ENCODE data around the gene LSM6.

LSM6 gene

DNA sequence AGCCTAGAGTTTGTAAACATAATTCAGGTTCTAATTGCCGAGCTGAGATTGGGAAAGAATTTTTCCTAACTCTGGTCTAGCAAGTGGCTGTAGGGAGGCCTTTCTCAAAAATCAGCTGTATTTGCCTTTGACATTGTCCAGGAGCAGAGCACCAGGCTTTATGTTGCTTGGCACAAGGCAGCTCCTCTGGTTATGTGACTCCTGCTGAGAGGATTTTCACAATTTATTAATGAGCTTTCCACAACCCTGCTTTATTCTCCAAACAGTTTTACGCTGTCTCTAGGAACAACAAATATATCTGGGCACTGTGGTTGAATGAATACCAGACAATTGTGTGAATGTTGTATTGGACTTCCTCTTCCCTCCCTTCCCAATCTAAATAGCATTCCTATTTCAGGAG lies 14.9 kb downstream of the LSM6 start:
- Mint-ChIP-seq H3K36me3 (ENCODE audit: low read depth) (peaks cover 57% of the 10 kb centered on the region), H3K27ac (peak overlapping the region; percentile 4 to 76 (median 35)), H3K4me3 (no peak overlapping the region), H3K9me3 (no peaks in the 10 kb centered on the region), H3K27me3 (ENCODE audit: low read depth) (no peaks in the 10 kb centered on the region), H3K4me1 (no peaks in the 10 kb centered on the region)
- TF ChIP-seq, protein P1, sequence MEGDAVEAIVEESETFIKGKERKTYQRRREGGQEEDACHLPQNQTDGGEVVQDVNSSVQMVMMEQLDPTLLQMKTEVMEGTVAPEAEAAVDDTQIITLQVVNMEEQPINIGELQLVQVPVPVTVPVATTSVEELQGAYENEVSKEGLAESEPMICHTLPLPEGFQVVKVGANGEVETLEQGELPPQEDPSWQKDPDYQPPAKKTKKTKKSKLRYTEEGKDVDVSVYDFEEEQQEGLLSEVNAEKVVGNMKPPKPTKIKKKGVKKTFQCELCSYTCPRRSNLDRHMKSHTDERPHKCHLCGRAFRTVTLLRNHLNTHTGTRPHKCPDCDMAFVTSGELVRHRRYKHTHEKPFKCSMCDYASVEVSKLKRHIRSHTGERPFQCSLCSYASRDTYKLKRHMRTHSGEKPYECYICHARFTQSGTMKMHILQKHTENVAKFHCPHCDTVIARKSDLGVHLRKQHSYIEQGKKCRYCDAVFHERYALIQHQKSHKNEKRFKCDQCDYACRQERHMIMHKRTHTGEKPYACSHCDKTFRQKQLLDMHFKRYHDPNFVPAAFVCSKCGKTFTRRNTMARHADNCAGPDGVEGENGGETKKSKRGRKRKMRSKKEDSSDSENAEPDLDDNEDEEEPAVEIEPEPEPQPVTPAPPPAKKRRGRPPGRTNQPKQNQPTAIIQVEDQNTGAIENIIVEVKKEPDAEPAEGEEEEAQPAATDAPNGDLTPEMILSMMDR (IDR thresholded peaks at IDR 0.05; ENCODE audit: unreplicated experiment in 3 of 3) = no peak

DNA sequence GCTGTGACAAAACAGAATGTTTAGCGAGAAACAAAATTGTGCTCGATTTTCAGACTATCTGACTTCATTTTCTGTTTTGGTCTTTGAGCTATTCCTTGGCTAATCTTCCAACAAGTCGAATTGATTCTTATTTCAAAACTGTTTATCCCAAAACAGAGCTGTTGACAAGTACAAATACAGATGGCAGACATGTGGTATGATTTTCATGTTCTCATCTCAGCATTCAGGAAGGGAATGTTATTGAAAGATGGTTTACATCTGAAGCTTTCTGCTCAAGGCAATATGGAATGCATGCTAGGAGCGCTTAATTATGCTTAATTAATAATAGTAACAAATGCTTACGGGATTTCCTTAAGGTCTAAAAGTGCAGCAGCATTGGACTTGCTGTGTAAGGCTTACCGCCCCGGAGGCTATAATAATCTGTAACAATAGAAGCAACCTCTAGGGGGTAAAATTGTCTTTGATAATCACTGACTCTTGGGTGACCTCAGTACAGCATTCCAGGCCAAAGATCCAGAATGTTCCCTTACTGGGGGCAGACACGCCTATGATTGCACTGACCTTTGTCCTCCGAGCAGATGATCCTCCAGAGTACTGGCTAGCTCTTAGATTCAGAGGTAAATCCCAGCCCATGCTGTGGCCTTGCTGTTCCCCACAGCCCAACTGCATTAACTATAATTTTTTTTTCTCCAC lies 16.4 kb downstream of the LSM6 start:
- Mint-ChIP-seq H3K4me3 (no peak overlapping the region), H3K4me1 (no peaks in the 10 kb centered on the region), H3K36me3 (ENCODE audit: low read depth) (peaks cover 51% of the 10 kb centered on the region), H3K9me3 (no peaks in the 10 kb centered on the region), H3K27me3 (ENCODE audit: low read depth) (no peaks in the 10 kb centered on the region), H3K27ac (no peak overlapping the region)
- TF ChIP-seq, protein P1 (IDR thresholded peaks at IDR 0.05; ENCODE audit: unreplicated experiment in 3 of 3) = no peak

DNA sequence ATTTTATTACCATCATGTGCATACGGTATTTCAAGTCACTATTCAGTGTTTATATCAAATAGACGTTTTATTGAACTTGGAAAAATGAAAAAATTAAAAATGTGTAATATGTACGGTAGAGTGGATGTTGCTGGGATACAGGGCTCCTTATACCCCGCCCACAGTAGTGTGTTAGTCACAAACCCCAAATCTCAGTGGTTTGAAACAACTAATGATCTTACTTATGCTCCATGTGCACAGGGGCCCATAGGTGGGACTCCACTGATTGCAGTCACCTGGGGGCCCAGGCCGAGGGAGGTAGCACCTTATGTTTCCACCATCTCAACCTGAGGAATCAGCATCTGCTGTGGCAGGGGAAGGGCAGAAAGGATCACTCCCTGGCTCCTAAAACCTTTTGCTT lies 18.1 kb downstream of the LSM6 start:
- Mint-ChIP-seq H3K36me3 (ENCODE audit: low read depth) (peaks cover 40% of the 10 kb centered on the region), H3K27ac (no peak overlapping the region), H3K4me1 (no peaks in the 10 kb centered on the region), H3K9me3 (peaks cover under 1% of the 10 kb centered on the region), H3K27me3 (ENCODE audit: low read depth) (no peaks in the 10 kb centered on the region), H3K4me3 (no peak overlapping the region)
- TF ChIP-seq, protein P1 (IDR thresholded peaks at IDR 0.05; ENCODE audit: unreplicated experiment in 3 of 3) = no peak

DNA sequence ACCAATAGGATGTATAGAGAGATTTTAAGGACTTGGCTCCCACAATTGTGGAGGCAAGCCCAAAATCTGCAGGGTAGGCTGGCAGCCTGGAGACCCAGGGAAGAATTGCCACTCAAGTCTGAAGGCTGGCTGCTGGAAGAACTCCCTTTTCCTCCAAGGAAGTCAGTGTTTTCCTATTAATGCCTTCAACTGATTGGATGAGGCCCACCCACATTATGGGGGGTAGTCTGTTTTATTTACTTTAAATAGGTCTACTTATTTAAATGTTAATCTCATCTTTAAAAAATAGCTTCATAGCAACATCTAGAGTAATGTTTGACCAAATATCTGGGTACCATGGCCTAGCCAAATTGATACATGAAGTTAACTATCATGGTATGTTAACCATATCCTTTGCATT lies 18.7 kb downstream of the LSM6 start:
- Mint-ChIP-seq H3K4me1 (no peaks in the 10 kb centered on the region), H3K27ac (no peak overlapping the region), H3K9me3 (peaks cover 3% of the 10 kb centered on the region), H3K4me3 (no peak overlapping the region), H3K27me3 (ENCODE audit: low read depth) (no peaks in the 10 kb centered on the region), H3K36me3 (ENCODE audit: low read depth) (peaks cover 36% of the 10 kb centered on the region)
- TF ChIP-seq, protein P1 (IDR thresholded peaks at IDR 0.05; ENCODE audit: unreplicated experiment in 3 of 3) = no peak

DNA sequence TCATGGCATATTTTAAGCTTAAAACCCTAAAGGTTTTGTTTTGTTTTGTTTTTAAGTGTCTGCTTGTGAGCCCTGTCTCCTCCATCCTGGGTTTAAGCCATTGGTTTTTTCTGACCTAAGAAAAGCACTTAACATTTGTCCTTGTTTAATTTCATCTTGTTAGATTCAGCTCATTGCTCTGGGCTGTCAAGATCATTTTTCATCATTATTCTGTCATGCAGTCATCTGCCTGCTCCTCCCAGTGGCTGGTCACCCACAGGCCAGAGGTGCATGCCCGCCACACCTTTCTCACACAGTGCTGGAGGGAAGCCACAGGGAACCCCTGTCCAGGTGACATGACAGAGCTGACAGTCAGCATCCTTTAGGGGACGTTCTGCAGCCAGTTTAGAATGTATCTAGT lies 27.1 kb downstream of the LSM6 start:
- TF ChIP-seq, protein P1 (IDR thresholded peaks at IDR 0.05; ENCODE audit: unreplicated experiment in 3 of 3) = no peak
- Mint-ChIP-seq H3K36me3 (ENCODE audit: low read depth) (peaks cover 5% of the 10 kb centered on the region), H3K9me3 (peaks cover 3% of the 10 kb centered on the region), H3K27ac (no peak overlapping the region), H3K4me3 (no peak overlapping the region), H3K27me3 (ENCODE audit: low read depth) (no peaks in the 10 kb centered on the region), H3K4me1 (no peaks in the 10 kb centered on the region)

DNA sequence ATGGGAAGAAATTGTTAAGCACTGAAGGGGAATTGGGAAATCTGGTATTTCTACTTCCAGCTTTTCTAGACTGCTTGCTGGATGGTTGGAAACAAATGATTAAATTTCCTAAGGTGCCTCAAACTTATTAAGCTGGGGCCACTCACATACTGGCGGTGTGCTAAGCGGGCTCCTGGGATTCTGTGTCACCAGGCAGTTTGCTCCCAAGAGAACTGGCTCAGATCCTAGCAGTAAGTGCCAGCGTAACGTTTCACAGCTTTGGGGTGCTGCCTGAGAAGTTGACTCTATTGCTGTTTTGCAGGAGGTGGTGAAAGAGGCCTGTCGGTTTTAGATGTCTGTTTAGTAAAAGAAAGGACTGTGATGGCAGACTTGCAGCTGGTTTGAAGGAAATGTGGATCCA lies 31.9 kb downstream of the LSM6 start:
- no peaks in the 10 kb centered on the region for H3K27me3 Mint-ChIP-seq (ENCODE audit: low read depth)
- no peak overlapping the region for H3K4me3 Mint-ChIP-seq
- H3K4me1 Mint-ChIP-seq = no peaks in the 10 kb centered on the region
- H3K36me3 Mint-ChIP-seq (ENCODE audit: low read depth) = peaks cover 3% of the 10 kb centered on the region
- H3K9me3 Mint-ChIP-seq = no peaks in the 10 kb centered on the region
- no peak overlapping the region for H3K27ac Mint-ChIP-seq
- TF ChIP-seq, protein P1 (IDR thresholded peaks at IDR 0.05; ENCODE audit: unreplicated experiment in 3 of 3) = no peak

All from nephron (organoid).